Mammary epithelial cell (primary cell): ENCODE measurements around the gene SLC25A21.

Experiments used
- EZH2 ChIP-seq: IDR thresholded peaks from 2 replicates; pipeline ENCODE4 v1.6.1; 2012; ENCODE audit warnings: low read length, inconsistent platforms, borderline replicate concordance
- TF ChIP-seq, protein P1 (sequence below), 2 donors: IDR thresholded peaks in 1 of 2; conservative IDR thresholded peaks in 1 of 2; 2 replicates each; pipeline ENCODE4 v1.5.1; 2011 to 2012; ENCODE audit warnings: inconsistent platforms in 2 of 2, low read length in 2 of 2, mild to moderate bottlenecking in 2 of 2, control low read depth in 1 of 2, low read depth in 1 of 2; ENCODE audit not compliant: insufficient read depth in 1 of 2; ENCODE audit errors: extremely low read depth in 1 of 2

GRCh38 chr14:36662543-36663403, 509.6 kb downstream of the SLC25A21 start:
- TF ChIP-seq, protein P1, sequence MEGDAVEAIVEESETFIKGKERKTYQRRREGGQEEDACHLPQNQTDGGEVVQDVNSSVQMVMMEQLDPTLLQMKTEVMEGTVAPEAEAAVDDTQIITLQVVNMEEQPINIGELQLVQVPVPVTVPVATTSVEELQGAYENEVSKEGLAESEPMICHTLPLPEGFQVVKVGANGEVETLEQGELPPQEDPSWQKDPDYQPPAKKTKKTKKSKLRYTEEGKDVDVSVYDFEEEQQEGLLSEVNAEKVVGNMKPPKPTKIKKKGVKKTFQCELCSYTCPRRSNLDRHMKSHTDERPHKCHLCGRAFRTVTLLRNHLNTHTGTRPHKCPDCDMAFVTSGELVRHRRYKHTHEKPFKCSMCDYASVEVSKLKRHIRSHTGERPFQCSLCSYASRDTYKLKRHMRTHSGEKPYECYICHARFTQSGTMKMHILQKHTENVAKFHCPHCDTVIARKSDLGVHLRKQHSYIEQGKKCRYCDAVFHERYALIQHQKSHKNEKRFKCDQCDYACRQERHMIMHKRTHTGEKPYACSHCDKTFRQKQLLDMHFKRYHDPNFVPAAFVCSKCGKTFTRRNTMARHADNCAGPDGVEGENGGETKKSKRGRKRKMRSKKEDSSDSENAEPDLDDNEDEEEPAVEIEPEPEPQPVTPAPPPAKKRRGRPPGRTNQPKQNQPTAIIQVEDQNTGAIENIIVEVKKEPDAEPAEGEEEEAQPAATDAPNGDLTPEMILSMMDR (conservative IDR thresholded peaks at IDR 0.05 in 1 of 2, IDR thresholded peaks at IDR 0.05 in 1 of 2; ENCODE audit: extremely low read depth in 1 of 2, insufficient read depth in 1 of 2, low read depth in 1 of 2, low read length in 2 of 2): no peak
- TF ChIP-seq EZH2: no peak
